Liver (tissue), 9 donors: ENCODE measurements around the gene KHSRP. TPM values are rescaled to one million over a fixed set of nuclear protein-coding genes. Genes with fewer than 3 reads are reported as not detected.

Experiments used
- DNase-seq: peaks from one replicate; pipeline ENCODE4 v3.0.0-alpha.2; 2017; ENCODE audit warnings: low spot score
- H3K27ac ChIP-seq, 2 donors: one replicate each; pipeline ENCODE4 v1.7.0; 2013; ENCODE audit warnings: inconsistent platforms in 2 of 2, low read length in 2 of 2, control low read depth in 1 of 2, low read depth in 1 of 2, mild to moderate bottlenecking in 1 of 2
- H3K27me3 ChIP-seq, 4 donors: one replicate each; pipeline versions ENCODE4 v1.6.1 to v1.7.0; 2013; ENCODE audit warnings: low read length in 3 of 4, inconsistent platforms in 1 of 4, mild to moderate bottlenecking in 1 of 4, moderate library complexity in 1 of 4; ENCODE audit not compliant: control insufficient read depth in 4 of 4, insufficient read depth in 4 of 4
- H3K36me3 ChIP-seq, 4 donors: one replicate each; pipeline versions ENCODE4 v1.6.1 to v1.7.0; 2013; ENCODE audit warnings: low read length in 3 of 4, mild to moderate bottlenecking in 3 of 4, low read depth in 1 of 4, moderate library complexity in 1 of 4; ENCODE audit not compliant: control insufficient read depth in 4 of 4, insufficient read depth in 3 of 4
- H3K4me1 ChIP-seq, 4 donors: one replicate each; pipeline versions ENCODE4 v1.6.1 to v1.7.0; 2013; ENCODE audit warnings: low read length in 3 of 4, mild to moderate bottlenecking in 3 of 4, moderate library complexity in 1 of 4; ENCODE audit not compliant: control insufficient read depth in 4 of 4, insufficient read depth in 4 of 4
- H3K4me3 ChIP-seq, 3 donors: one replicate each; pipeline versions ENCODE4 v1.6.1 to v1.7.0; 2013; ENCODE audit warnings: low read length in 3 of 3, control low read depth in 1 of 3, low read depth in 1 of 3, mild to moderate bottlenecking in 1 of 3
- H3K9ac ChIP-seq, 2 donors: one replicate each; pipeline ENCODE4 v1.7.0; 2013; ENCODE audit warnings: low read length in 2 of 2, mild to moderate bottlenecking in 2 of 2, moderate library complexity in 2 of 2, control low read depth in 1 of 2, low read depth in 1 of 2
- H3K9me3 ChIP-seq, 4 donors: one replicate each; pipeline versions ENCODE4 v1.6.1 to v1.7.0; 2013; ENCODE audit warnings: low read length in 3 of 4; ENCODE audit not compliant: control insufficient read depth in 4 of 4
- ATF3 ChIP-seq: IDR thresholded peaks from 2 replicates; pipeline ENCODE4 v1.6.1; 2016; ENCODE audit warnings: antibody characterized with exemption
- CTCF ChIP-seq: fragments of 150-350 bp; IDR thresholded peaks from 2 replicates; pipeline ENCODE4 v1.5.1; 2017; ENCODE audit warnings: improper control_type of control experiment, low read depth, low read length; ENCODE audit not compliant: missing input control
- EGR1 ChIP-seq, 2 donors: IDR thresholded peaks; 2 replicates each; pipeline ENCODE4 v1.6.1; 2016 to 2018; ENCODE audit warnings: antibody characterized with exemption in 2 of 2, low read depth in 2 of 2
- FOXA2 ChIP-seq: IDR thresholded peaks from 2 replicates; pipeline ENCODE4 v1.6.1; 2016; ENCODE audit warnings: antibody characterized with exemption
- GABPA ChIP-seq, 2 donors: IDR thresholded peaks in 1 of 2; conservative IDR thresholded peaks in 1 of 2; 2 replicates each; pipeline ENCODE4 v1.6.1; 2016; ENCODE audit warnings: antibody characterized with exemption in 2 of 2, mild to moderate bottlenecking in 1 of 2, moderate library complexity in 1 of 2
- HNF4A ChIP-seq, 2 donors: conservative IDR thresholded peaks; 2 replicates each; pipeline ENCODE4 v1.6.1; 2016; ENCODE audit warnings: antibody characterized with exemption in 2 of 2, mild to moderate bottlenecking in 2 of 2
- HNF4G ChIP-seq: IDR thresholded peaks from 2 replicates; pipeline ENCODE4 v1.6.1; 2016; ENCODE audit warnings: antibody characterized with exemption
- JUND ChIP-seq, 2 donors: IDR thresholded peaks; 2 replicates each; pipeline ENCODE4 v1.6.1; 2016; ENCODE audit warnings: antibody characterized with exemption in 2 of 2
- MAX ChIP-seq: IDR thresholded peaks from 2 replicates; pipeline ENCODE4 v1.6.1; 2016; ENCODE audit warnings: antibody characterized with exemption
- NR2F2 ChIP-seq: IDR thresholded peaks from 2 replicates; pipeline ENCODE4 v1.6.1; 2016; ENCODE audit warnings: antibody characterized with exemption
- RAD21 ChIP-seq, 2 donors: IDR thresholded peaks; 2 replicates each; pipeline ENCODE4 v1.6.1; 2016; ENCODE audit warnings: antibody characterized with exemption in 2 of 2, mild to moderate bottlenecking in 2 of 2
- REST ChIP-seq: IDR thresholded peaks from 2 replicates; pipeline ENCODE4 v1.6.1; 2016; ENCODE audit warnings: antibody characterized with exemption, mild to moderate bottlenecking
- RXRA ChIP-seq, 2 donors: IDR thresholded peaks; 2 replicates each; pipeline ENCODE4 v1.6.1; 2017 to 2018; ENCODE audit warnings: antibody characterized with exemption in 2 of 2, mild to moderate bottlenecking in 1 of 2
- TAF1 ChIP-seq: conservative IDR thresholded peaks from 2 replicates; pipeline ENCODE4 v1.6.1; 2016; ENCODE audit warnings: antibody characterized with exemption, mild to moderate bottlenecking
- YY1 ChIP-seq: IDR thresholded peaks from 2 replicates; pipeline ENCODE4 v1.6.1; 2016; ENCODE audit warnings: antibody characterized with exemption, mild to moderate bottlenecking
- ZBTB33 ChIP-seq: IDR thresholded peaks from 2 replicates; pipeline ENCODE4 v1.6.1; 2016; ENCODE audit warnings: antibody characterized with exemption
- WGBS: extraction: QIAGEN DNeasy Blood & Tissue Kit; methylation state at CpG from one replicate; pipeline ENCODE4 v1.1.7; 2013; 5-methylcytosine and 5-hydroxymethylcytosine counted together
- polyA plus RNA-seq, 2 donors: library from polyadenylated mRNA; stranded (reverse) in 1 of 2; unstranded in 1 of 2; fragments of 200-250 nt in 1 of 2; fragments of >200 nt in 1 of 2; fragmentation: Nextera tagmentation in 1 of 2; extraction: Ambion mirVana in 1 of 2; gene quantifications; one replicate each; pipeline versions ENCODE4 v1.2.1 to v1.2.3, GENCODE V29; 2013 to 2015
- total RNA-seq, 2 donors: library from RNA; depleted of rRNA; stranded (reverse); fragments of >200 nt; gene quantifications; one replicate each; pipeline ENCODE4 v1.2.3, GENCODE V29; 2014
- donor health status: healthy.
- donor health status: healthy.
- donor health status: healthy.
- donor health status: healthy.
- donor health status: healthy.

The KHSRP gene
- total and polyA plus RNA-seq, 4 donors: 8.0 to 132 (median 66.1) TPM

- no peak for TF ChIP-seq EGR1 (IDR thresholded peaks at IDR 0.05; ENCODE audit: low read depth in 2 of 2)
These were observed 27.1 kb upstream of the KHSRP start (continued) for GRCh38 chr19:6451583-6452222.

GRCh38 chr19:6450166-6450565 lies 25.6 kb upstream of the KHSRP start:
- H3K27ac ChIP-seq: no peak overlapping the region
- 99% methylated on average over 5 of the region's 5 CpGs for WGBS
- no peaks in the 10 kb centered on the region for H3K27me3 ChIP-seq
- DNase-seq: no peak
- peaks cover 3 to 10% (median 5%) of the 10 kb centered on the region in 4 donors for H3K9me3 ChIP-seq
- TF ChIP-seq TAF1 (no peak), ZBTB33 (no peak), GABPA (IDR thresholded peaks at IDR 0.05 in 1 of 2, conservative IDR thresholded peaks at IDR 0.05 in 1 of 2) (no peak), JUND (IDR thresholded peaks at IDR 0.05) (no peak), HNF4A (conservative IDR thresholded peaks at IDR 0.05) (no peak), HNF4G (no peak)
- no peak overlapping the region for H3K9ac ChIP-seq
- H3K4me1 ChIP-seq: no peaks in the 10 kb centered on the region
- peaks cover 4 to 38% (median 30%) of the 10 kb centered on the region in 4 donors for H3K36me3 ChIP-seq
- H3K4me3 ChIP-seq: no peak overlapping the region

GRCh38 chr19:6448045-6448444 lies 23.4 kb upstream of the KHSRP start:
- peaks cover 4 to 26% (median 12%) of the 10 kb centered on the region in 4 donors for H3K36me3 ChIP-seq

More at GRCh38 chr19:6448045-6448444, 23.4 kb upstream of the KHSRP start:
- H3K9me3 ChIP-seq: no peaks in the 10 kb centered on the region
- H3K4me3 ChIP-seq: no peak overlapping the region
- WGBS: 96% methylated on average over 3 of the region's 3 CpGs
- H3K9ac ChIP-seq: no peak overlapping the region
- H3K27me3 ChIP-seq: no peaks in the 10 kb centered on the region
- DNase-seq: no peak
- no peak overlapping the region for H3K27ac ChIP-seq
- TF ChIP-seq RXRA (IDR thresholded peaks at IDR 0.05) (no peak), REST (no peak), TAF1 (no peak), EGR1 (IDR thresholded peaks at IDR 0.05; ENCODE audit: low read depth in 2 of 2) (no peak), ATF3 (no peak), RAD21 (IDR thresholded peaks at IDR 0.05) (no peak), JUND (IDR thresholded peaks at IDR 0.05) (no peak), FOXA2 (no peak), YY1 (no peak), CTCF (no peak), MAX (no peak), HNF4A (conservative IDR thresholded peaks at IDR 0.05) (no peak), HNF4G (no peak), NR2F2 (no peak)
- H3K4me1 ChIP-seq: no peaks in the 10 kb centered on the region
